GM10266 (cell line): ENCODE measurements around the gene MSRB2.

Experiments
- DNase-seq: peaks from one replicate; pipeline ENCODE4 v3.0.0; 2012; ENCODE audit errors: extremely low spot score
- CTCF ChIP-seq: IDR thresholded peaks from 2 replicates; pipeline ENCODE4 v1.5.1; 2012; ENCODE audit warnings: mild to moderate bottlenecking, low read depth; ENCODE audit not compliant: control insufficient read depth, insufficient read depth; ENCODE audit errors: missing control alignments

Gene MSRB2

DNA sequence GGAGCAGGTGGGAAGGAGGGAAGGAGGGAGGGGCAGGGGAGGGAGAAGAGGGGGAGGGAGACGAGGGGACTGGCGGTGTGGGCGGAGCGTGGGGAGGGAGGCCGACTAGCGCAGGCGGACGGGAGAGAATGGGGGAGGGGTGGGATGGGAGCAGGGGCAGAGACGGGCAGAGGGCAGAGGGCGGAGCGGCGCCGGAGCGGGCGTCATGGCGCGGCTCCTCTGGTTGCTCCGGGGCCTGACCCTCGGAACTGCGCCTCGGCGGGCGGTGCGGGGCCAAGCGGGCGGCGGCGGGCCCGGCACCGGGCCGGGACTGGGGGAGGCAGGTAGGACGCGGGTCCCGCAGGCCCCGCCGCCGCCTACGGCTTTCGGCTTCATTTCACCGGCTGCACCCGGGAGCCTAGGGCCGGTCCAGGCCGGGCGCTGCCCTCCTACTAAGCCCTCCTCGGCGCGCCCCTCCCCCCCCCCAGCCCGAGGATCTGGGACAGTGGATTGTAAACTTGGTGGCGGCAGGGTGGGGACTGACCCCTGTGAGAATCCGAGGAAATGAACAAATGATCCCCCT, at the start of gene MSRB2:
Gene MSRB2 (plus strand): TSS at position 176 of the 562 bp plus-strand sequence. CDS start 30 bp downstream, at position 206.
- peak; percentile 92 for DNase-seq
- TF ChIP-seq CTCF = no peak

GRCh38 chr10:23046027-23046426, 49.4 kb upstream of the MSRB2 start:
- TF ChIP-seq CTCF = no peak

DNA sequence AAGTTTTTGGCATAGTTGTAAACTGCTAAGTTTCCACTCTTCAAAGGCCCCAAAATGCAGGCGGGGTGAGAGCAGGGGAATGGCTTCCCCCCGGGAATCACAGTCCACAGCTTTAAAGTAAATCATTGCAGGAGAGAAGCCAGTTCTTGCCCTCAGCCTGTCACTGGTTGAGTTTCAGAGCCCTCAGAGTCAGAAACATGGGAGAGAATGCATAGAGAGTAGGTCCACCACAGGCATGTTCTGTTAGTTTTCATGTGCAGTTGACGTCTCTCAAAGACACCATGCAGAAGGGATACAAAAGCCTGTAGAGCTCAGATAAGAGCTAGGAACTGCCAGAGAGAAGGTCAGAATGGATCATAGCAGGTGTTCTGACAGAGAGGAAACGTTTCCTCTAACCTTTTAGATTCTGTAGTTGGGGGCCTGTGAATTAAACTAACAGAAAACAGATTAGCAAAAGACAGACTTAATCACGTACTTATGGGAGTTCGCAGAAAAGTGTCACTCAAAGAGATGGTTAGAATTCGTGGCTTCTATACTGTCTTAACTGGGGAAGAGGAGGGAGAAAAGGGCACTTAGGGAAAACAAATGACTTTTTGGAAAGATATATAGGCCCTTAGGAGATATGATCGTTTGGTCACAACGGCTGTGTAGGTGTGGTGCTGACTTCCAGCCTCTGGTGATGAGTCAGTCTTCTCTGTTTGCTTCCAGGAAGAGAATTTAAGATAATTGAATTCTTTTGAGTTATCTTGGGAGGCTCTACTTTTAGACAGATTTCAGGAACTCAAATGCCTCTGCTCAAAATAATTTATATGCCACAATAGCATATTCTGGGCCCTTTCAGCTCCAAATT, 48.0 kb upstream of the MSRB2 start:
- TF ChIP-seq CTCF = no peak
- no peak for DNase-seq

More at GRCh38 chr10:23046027-23046426, 49.4 kb upstream of the MSRB2 start:
- no peak for DNase-seq

GRCh38 chr10:23048191-23048590, 47.2 kb upstream of the MSRB2 start:
- no peak for TF ChIP-seq CTCF
- DNase-seq = no peak

GRCh38 chr10:23051278-23051677, 44.1 kb upstream of the MSRB2 start:
- DNase-seq = no peak
- no peak for TF ChIP-seq CTCF

DNA sequence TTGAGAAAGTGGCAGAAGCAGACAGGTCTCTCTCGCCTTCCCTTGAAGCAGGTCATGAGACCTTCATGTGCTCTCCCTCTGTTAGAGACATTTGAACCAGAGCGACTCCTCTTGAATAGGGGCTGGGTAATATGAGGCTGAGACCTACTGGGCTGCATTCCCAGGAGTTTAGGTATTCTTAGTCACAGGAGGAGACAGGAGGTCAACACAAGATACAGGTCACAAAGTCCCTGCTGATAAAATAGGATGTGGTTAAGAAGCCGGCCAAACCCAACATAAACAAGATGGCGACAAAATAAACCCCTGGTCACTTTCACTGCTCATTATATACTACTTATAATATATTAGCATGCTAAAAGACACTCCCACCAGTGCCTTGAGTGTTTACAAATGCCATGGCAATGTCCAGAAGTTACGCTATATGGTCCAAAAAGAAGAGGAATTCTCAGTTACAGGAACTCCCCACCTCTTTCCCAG, 43.5 kb upstream of the MSRB2 start:
- no peak for TF ChIP-seq CTCF
- DNase-seq = no peak

DNA sequence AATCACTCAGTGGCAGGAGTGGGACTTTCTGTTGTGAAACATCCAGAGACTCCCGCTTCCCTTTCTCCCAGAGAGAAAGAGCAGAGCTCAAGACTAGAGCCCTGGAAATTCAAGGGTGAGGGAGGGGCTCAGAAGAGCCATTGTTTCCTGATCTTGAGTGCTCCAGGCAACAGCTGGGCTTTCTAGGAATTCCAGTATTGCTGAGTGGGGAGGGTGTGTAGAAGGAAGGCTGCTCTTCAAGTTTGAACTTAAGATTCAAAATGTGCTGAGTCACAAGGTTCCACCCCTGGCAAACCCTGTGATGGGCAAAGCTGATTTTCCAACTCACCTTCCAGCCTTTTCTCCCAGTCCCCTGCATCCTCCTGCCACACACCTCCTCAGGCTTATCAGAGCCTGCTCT, 42.3 kb upstream of the MSRB2 start:
- no peak for DNase-seq
- TF ChIP-seq CTCF = no peak
